ENCODE data around the gene AP3M1. TPM values are rescaled to one million over a fixed set of nuclear protein-coding genes. Genes with fewer than 3 reads are reported as not detected.
"Not testable (repeated sequence)": the region's sequence is repeated elsewhere in the genome, so short reads cannot be mapped to it uniquely, and the experiment has no call there.

AP3M1 gene
- total RNA-seq, 1 donor from 2014 or later, result 33.1 TPM

GRCh38 chr10:74156919-74157289, 6.3 kb upstream of the AP3M1 start:
- no peak overlapping the region for H3K4me3 ChIP-seq
- H3K27me3 ChIP-seq, result no peaks in the 10 kb centered on the region
- H3K36me3 ChIP-seq, result no peaks in the 10 kb centered on the region
- DNase-seq (no peak), ATAC-seq (no peak)
- peaks cover 20% of the 10 kb centered on the region for H3K4me1 ChIP-seq
- TF ChIP-seq, protein P1, sequence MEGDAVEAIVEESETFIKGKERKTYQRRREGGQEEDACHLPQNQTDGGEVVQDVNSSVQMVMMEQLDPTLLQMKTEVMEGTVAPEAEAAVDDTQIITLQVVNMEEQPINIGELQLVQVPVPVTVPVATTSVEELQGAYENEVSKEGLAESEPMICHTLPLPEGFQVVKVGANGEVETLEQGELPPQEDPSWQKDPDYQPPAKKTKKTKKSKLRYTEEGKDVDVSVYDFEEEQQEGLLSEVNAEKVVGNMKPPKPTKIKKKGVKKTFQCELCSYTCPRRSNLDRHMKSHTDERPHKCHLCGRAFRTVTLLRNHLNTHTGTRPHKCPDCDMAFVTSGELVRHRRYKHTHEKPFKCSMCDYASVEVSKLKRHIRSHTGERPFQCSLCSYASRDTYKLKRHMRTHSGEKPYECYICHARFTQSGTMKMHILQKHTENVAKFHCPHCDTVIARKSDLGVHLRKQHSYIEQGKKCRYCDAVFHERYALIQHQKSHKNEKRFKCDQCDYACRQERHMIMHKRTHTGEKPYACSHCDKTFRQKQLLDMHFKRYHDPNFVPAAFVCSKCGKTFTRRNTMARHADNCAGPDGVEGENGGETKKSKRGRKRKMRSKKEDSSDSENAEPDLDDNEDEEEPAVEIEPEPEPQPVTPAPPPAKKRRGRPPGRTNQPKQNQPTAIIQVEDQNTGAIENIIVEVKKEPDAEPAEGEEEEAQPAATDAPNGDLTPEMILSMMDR (IDR thresholded peaks at IDR 0.05), result no peak
- intact Hi-C loops (cut with DNase I), result no loop called here
- no peak overlapping the region for H3K27ac ChIP-seq
- H3K9me3 ChIP-seq, result no peaks in the 10 kb centered on the region

DNA sequence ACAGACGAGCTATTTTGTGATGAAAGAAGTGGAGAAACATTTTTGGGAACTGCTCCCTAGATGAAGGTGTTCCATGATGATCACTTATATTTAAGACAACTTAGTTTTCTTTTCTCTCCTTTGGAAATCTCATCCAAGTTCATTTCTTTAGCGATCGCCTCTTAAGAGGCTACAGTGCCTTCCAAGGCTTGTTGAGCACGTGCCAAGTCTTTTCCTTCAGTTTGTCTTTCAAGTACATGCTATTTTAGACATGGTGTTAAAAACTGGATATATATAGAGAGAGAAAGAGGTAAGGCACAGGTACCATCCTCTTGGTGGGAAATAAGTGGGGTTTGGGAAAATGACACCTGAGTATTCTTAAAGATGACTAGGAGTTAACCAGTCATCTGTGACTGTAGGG, 3.0 kb upstream of the AP3M1 start:
- H3K9me3 ChIP-seq, result no peaks in the 10 kb centered on the region
- DNase-seq (no peak), ATAC-seq (no peak)
- H3K4me1 ChIP-seq, result peaks cover 35% of the 10 kb centered on the region
- no peaks in the 10 kb centered on the region for H3K36me3 ChIP-seq
- H3K4me3 ChIP-seq, result peak overlapping the region; percentile 4
- intact Hi-C loops (cut with DNase I), result no loop called here
- TF ChIP-seq, protein P1 (IDR thresholded peaks at IDR 0.05), result no peak
- no peaks in the 10 kb centered on the region for H3K27me3 ChIP-seq
- no peak overlapping the region for H3K27ac ChIP-seq

DNA sequence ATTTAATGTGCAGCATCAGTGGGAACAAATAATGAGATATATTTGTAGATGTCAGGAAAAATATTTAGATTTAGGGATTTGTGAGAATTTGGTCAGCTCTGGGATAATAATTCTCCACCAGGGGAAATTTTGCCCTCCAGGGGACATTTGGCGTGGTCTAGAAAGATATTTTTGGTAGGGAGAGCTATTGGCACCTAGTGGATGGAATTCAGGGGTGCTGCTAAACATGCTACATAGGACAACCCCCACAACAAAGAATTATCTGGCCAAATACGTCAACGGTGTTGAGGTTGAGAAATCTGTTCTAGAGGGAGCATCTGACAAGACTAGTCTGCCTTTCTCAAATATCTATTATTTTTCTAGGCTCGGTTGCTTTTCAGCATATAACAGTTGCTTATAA, 2.5 kb upstream of the AP3M1 start:
- Histone ChIP-seq H3K27ac (no peak overlapping the region), H3K4me3 (peak overlapping the region; percentile 4)

GRCh38 chr10:74151879-74152722, 1.5 kb upstream of the AP3M1 start:
- Histone ChIP-seq H3K27ac (peak overlapping the region; percentile 95), H3K4me3 (peak overlapping the region; percentile 90), H3K9me3 (no peaks in the 10 kb centered on the region), H3K27me3 (no peaks in the 10 kb centered on the region), H3K4me1 (peaks cover 42% of the 10 kb centered on the region), H3K36me3 (no peaks in the 10 kb centered on the region)
- ATAC-seq (no peak), DNase-seq (no peak)
- intact Hi-C loops (cut with DNase I), result no loop called here
- TF ChIP-seq, protein P1 (IDR thresholded peaks at IDR 0.05), result no peak

More for the DNA sequence above, 2.5 kb upstream of the AP3M1 start:
- no peaks in the 10 kb centered on the region for H3K27me3 ChIP-seq
- no peaks in the 10 kb centered on the region for H3K9me3 ChIP-seq
- no peak for DNase-seq
- no peaks in the 10 kb centered on the region for H3K36me3 ChIP-seq
- H3K4me1 ChIP-seq, result peaks cover 40% of the 10 kb centered on the region
- TF ChIP-seq, protein P1 (IDR thresholded peaks at IDR 0.05), result peak; percentile 33
- intact Hi-C loops (cut with DNase I), result no loop called here
- no peak for ATAC-seq

- Histone ChIP-seq H3K27me3 (no peaks in the 10 kb centered on the region), H3K36me3 (peaks cover 8% of the 10 kb centered on the region), H3K27ac (peak within 1 kb of the TSS; percentile 95), H3K4me3 (peak within 1 kb of the TSS; percentile 90), H3K4me1 (peaks cover 42% of the 10 kb centered on the region), H3K9me3 (no peaks in the 10 kb centered on the region)
- intact Hi-C loops (cut with DNase I), result no loop called here
- DNase-seq (peak; percentile 100), ATAC-seq (peak; percentile 98)
- TF ChIP-seq, protein P1 (IDR thresholded peaks at IDR 0.05), result peak; percentile 24
These were observed 606 bp upstream of the AP3M1 start, which contains the start of gene ADK for GRCh38 chr10:74150990-74151878. Gene ADK, plus strand, starts transcription at chr10:74151221. Its CDS starts 58 bp downstream, at chr10:74151279.

DNA sequence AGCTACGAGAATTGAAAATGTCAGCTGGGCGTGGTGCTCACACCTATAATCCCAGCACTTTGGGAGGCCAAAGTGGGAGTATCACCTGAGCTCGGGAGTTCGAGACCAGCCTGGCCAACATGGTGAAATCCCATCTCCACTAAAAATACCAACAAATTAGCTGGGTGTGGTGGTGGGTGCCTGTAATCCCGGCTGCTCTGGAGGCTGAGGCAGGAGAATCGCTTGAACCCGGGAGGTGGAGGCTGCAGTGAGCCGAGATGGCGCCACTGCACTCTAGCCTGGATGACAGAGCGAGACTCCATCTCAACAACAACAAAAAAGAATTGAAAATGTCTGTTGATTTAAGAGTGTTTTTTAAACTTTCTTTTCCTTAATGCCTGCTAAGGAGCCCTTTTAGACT, 3.6 kb downstream of the AP3M1 start:
- H3K9me3 ChIP-seq; H3K27ac ChIP-seq; DNase-seq; H3K4me3 ChIP-seq; ATAC-seq; H3K27me3 ChIP-seq; intact Hi-C loops (cut with DNase I): not testable (repeated sequence)
- Histone ChIP-seq H3K4me1 (peaks cover 35% of the 10 kb centered on the region), H3K36me3 (peaks cover 17% of the 10 kb centered on the region)

Data from upper lobe of right lung (tissue), 1 donor.